Liver (tissue), 9 donors: ENCODE results near the gene CFAP70. TPM values are rescaled to one million over a fixed set of nuclear protein-coding genes. Genes with fewer than 3 reads are reported as not detected.

ENCODE experiments used
- DNase-seq: peaks from one replicate; pipeline ENCODE4 v3.0.0-alpha.2; 2017; ENCODE audit warnings: low spot score
- H3K27ac ChIP-seq, 2 donors: one replicate each; pipeline ENCODE4 v1.7.0; 2013; ENCODE audit warnings: inconsistent platforms in 2 of 2, low read length in 2 of 2, control low read depth in 1 of 2, low read depth in 1 of 2, mild to moderate bottlenecking in 1 of 2
- H3K27me3 ChIP-seq, 4 donors: one replicate each; pipeline versions ENCODE4 v1.6.1 to v1.7.0; 2013; ENCODE audit warnings: low read length in 3 of 4, inconsistent platforms in 1 of 4, mild to moderate bottlenecking in 1 of 4, moderate library complexity in 1 of 4; ENCODE audit not compliant: control insufficient read depth in 4 of 4, insufficient read depth in 4 of 4
- H3K36me3 ChIP-seq, 4 donors: one replicate each; pipeline versions ENCODE4 v1.6.1 to v1.7.0; 2013; ENCODE audit warnings: low read length in 3 of 4, mild to moderate bottlenecking in 3 of 4, low read depth in 1 of 4, moderate library complexity in 1 of 4; ENCODE audit not compliant: control insufficient read depth in 4 of 4, insufficient read depth in 3 of 4
- H3K4me1 ChIP-seq, 4 donors: one replicate each; pipeline versions ENCODE4 v1.6.1 to v1.7.0; 2013; ENCODE audit warnings: low read length in 3 of 4, mild to moderate bottlenecking in 3 of 4, moderate library complexity in 1 of 4; ENCODE audit not compliant: control insufficient read depth in 4 of 4, insufficient read depth in 4 of 4
- H3K4me3 ChIP-seq, 3 donors: one replicate each; pipeline versions ENCODE4 v1.6.1 to v1.7.0; 2013; ENCODE audit warnings: low read length in 3 of 3, control low read depth in 1 of 3, low read depth in 1 of 3, mild to moderate bottlenecking in 1 of 3
- H3K9ac ChIP-seq, 2 donors: one replicate each; pipeline ENCODE4 v1.7.0; 2013; ENCODE audit warnings: low read length in 2 of 2, mild to moderate bottlenecking in 2 of 2, moderate library complexity in 2 of 2, control low read depth in 1 of 2, low read depth in 1 of 2
- H3K9me3 ChIP-seq, 4 donors: one replicate each; pipeline versions ENCODE4 v1.6.1 to v1.7.0; 2013; ENCODE audit warnings: low read length in 3 of 4; ENCODE audit not compliant: control insufficient read depth in 4 of 4
- ATF3 ChIP-seq: IDR thresholded peaks from 2 replicates; pipeline ENCODE4 v1.6.1; 2016; ENCODE audit warnings: antibody characterized with exemption
- CTCF ChIP-seq: fragments of 150-350 bp; IDR thresholded peaks from 2 replicates; pipeline ENCODE4 v1.5.1; 2017; ENCODE audit warnings: improper control_type of control experiment, low read depth, low read length; ENCODE audit not compliant: missing input control
- EGR1 ChIP-seq, 2 donors: IDR thresholded peaks; 2 replicates each; pipeline ENCODE4 v1.6.1; 2016 to 2018; ENCODE audit warnings: antibody characterized with exemption in 2 of 2, low read depth in 2 of 2
- FOXA1 ChIP-seq: IDR thresholded peaks from 2 replicates; pipeline ENCODE4 v1.6.1; 2016; ENCODE audit warnings: antibody characterized with exemption
- FOXA2 ChIP-seq: IDR thresholded peaks from 2 replicates; pipeline ENCODE4 v1.6.1; 2016; ENCODE audit warnings: antibody characterized with exemption
- GABPA ChIP-seq, 2 donors: IDR thresholded peaks in 1 of 2; conservative IDR thresholded peaks in 1 of 2; 2 replicates each; pipeline ENCODE4 v1.6.1; 2016; ENCODE audit warnings: antibody characterized with exemption in 2 of 2, mild to moderate bottlenecking in 1 of 2, moderate library complexity in 1 of 2
- HNF4A ChIP-seq, 2 donors: conservative IDR thresholded peaks; 2 replicates each; pipeline ENCODE4 v1.6.1; 2016; ENCODE audit warnings: antibody characterized with exemption in 2 of 2, mild to moderate bottlenecking in 2 of 2
- HNF4G ChIP-seq: IDR thresholded peaks from 2 replicates; pipeline ENCODE4 v1.6.1; 2016; ENCODE audit warnings: antibody characterized with exemption
- JUND ChIP-seq, 2 donors: IDR thresholded peaks; 2 replicates each; pipeline ENCODE4 v1.6.1; 2016; ENCODE audit warnings: antibody characterized with exemption in 2 of 2
- MAX ChIP-seq: IDR thresholded peaks from 2 replicates; pipeline ENCODE4 v1.6.1; 2016; ENCODE audit warnings: antibody characterized with exemption
- NR2F2 ChIP-seq: IDR thresholded peaks from 2 replicates; pipeline ENCODE4 v1.6.1; 2016; ENCODE audit warnings: antibody characterized with exemption
- RAD21 ChIP-seq, 2 donors: IDR thresholded peaks; 2 replicates each; pipeline ENCODE4 v1.6.1; 2016; ENCODE audit warnings: antibody characterized with exemption in 2 of 2, mild to moderate bottlenecking in 2 of 2
- REST ChIP-seq: IDR thresholded peaks from 2 replicates; pipeline ENCODE4 v1.6.1; 2016; ENCODE audit warnings: antibody characterized with exemption, mild to moderate bottlenecking
- RXRA ChIP-seq, 2 donors: IDR thresholded peaks; 2 replicates each; pipeline ENCODE4 v1.6.1; 2017 to 2018; ENCODE audit warnings: antibody characterized with exemption in 2 of 2, mild to moderate bottlenecking in 1 of 2
- SP1 ChIP-seq: IDR thresholded peaks from 2 replicates; pipeline ENCODE4 v1.6.1; 2018; ENCODE audit warnings: antibody characterized with exemption, mild to moderate bottlenecking
- TAF1 ChIP-seq: conservative IDR thresholded peaks from 2 replicates; pipeline ENCODE4 v1.6.1; 2016; ENCODE audit warnings: antibody characterized with exemption, mild to moderate bottlenecking
- YY1 ChIP-seq: IDR thresholded peaks from 2 replicates; pipeline ENCODE4 v1.6.1; 2016; ENCODE audit warnings: antibody characterized with exemption, mild to moderate bottlenecking
- ZBTB33 ChIP-seq: IDR thresholded peaks from 2 replicates; pipeline ENCODE4 v1.6.1; 2016; ENCODE audit warnings: antibody characterized with exemption
- WGBS: extraction: QIAGEN DNeasy Blood & Tissue Kit; methylation state at CpG from one replicate; pipeline ENCODE4 v1.1.7; 2013; 5-methylcytosine and 5-hydroxymethylcytosine counted together
- polyA plus RNA-seq, 2 donors: library from polyadenylated mRNA; stranded (reverse) in 1 of 2; unstranded in 1 of 2; fragments of 200-250 nt in 1 of 2; fragments of >200 nt in 1 of 2; fragmentation: Nextera tagmentation in 1 of 2; extraction: Ambion mirVana in 1 of 2; gene quantifications; one replicate each; pipeline versions ENCODE4 v1.2.1 to v1.2.3, GENCODE V29; 2013 to 2015
- total RNA-seq, 2 donors: library from RNA; depleted of rRNA; stranded (reverse); fragments of >200 nt; gene quantifications; one replicate each; pipeline ENCODE4 v1.2.3, GENCODE V29; 2014
- donor health status: healthy.
- donor health status: healthy.
- donor health status: healthy.
- donor health status: healthy.
- donor health status: healthy.

The CFAP70 gene
- total and polyA plus RNA-seq, 4 donors: 0.46 to 2.3 (median 0.80) TPM

- TF ChIP-seq TAF1 (no peak), RXRA (IDR thresholded peaks at IDR 0.05) (no peak), FOXA2 (no peak), FOXA1 (no peak), HNF4A (conservative IDR thresholded peaks at IDR 0.05) (no peak), CTCF (no peak), SP1 (no peak), MAX (no peak), RAD21 (IDR thresholded peaks at IDR 0.05) (no peak), ATF3 (no peak), JUND (IDR thresholded peaks at IDR 0.05) (no peak), YY1 (no peak), ZBTB33 (no peak), HNF4G (no peak), REST (no peak)
- peaks cover 0 to 42% (median 6%) of the 10 kb centered on the region in 4 donors for H3K36me3 ChIP-seq
- H3K9me3 ChIP-seq: no peaks in the 10 kb centered on the region
- no peaks in the 10 kb centered on the region for H3K4me1 ChIP-seq
- WGBS: 95% methylated on average over 7 of the region's 7 CpGs
- no peak for DNase-seq
- no peak overlapping the region for H3K27ac ChIP-seq
- no peaks in the 10 kb centered on the region for H3K27me3 ChIP-seq
- no peak overlapping the region for H3K9ac ChIP-seq
- no peak overlapping the region for H3K4me3 ChIP-seq
Measured at GRCh38 chr10:73234695-73235094, 124.0 kb downstream of the CFAP70 start.

- no peak for DNase-seq
- Histone ChIP-seq H3K9ac (no peak overlapping the region), H3K36me3 (peaks cover 0 to 38% (median 7%) of the 10 kb centered on the region in 4 donors), H3K27ac (no peak overlapping the region), H3K9me3 (no peaks in the 10 kb centered on the region), H3K27me3 (no peaks in the 10 kb centered on the region), H3K4me1 (no peaks in the 10 kb centered on the region), H3K4me3 (no peak overlapping the region)
- 90% methylated on average over 2 of the region's 2 CpGs for WGBS
- no peak for TF ChIP-seq HNF4G
- TF ChIP-seq NR2F2: no peak
- TF ChIP-seq REST: no peak
- TF ChIP-seq EGR1 (IDR thresholded peaks at IDR 0.05; ENCODE audit: low read depth in 2 of 2): no peak
- TF ChIP-seq JUND (IDR thresholded peaks at IDR 0.05): no peak
- no peak for TF ChIP-seq RXRA (IDR thresholded peaks at IDR 0.05)
- no peak for TF ChIP-seq YY1
- TF ChIP-seq MAX: no peak
- no peak for TF ChIP-seq FOXA2
- no peak for TF ChIP-seq TAF1
- no peak for TF ChIP-seq HNF4A (conservative IDR thresholded peaks at IDR 0.05)
- no peak for TF ChIP-seq CTCF
- TF ChIP-seq GABPA (IDR thresholded peaks at IDR 0.05 in 1 of 2, conservative IDR thresholded peaks at IDR 0.05 in 1 of 2): no peak
Measured at GRCh38 chr10:73233883-73234282, 124.8 kb downstream of the CFAP70 start.
